Measurements from ENCODE around the gene PRDM16. TPM values are rescaled to one million over a fixed set of nuclear protein-coding genes. Genes with fewer than 3 reads are reported as not detected.

Gene PRDM16
- polyA plus RNA-seq, 2 of the 4 experiments (the other 2 are of a cell fraction) = 0.03 to 0.35 TPM

DNA sequence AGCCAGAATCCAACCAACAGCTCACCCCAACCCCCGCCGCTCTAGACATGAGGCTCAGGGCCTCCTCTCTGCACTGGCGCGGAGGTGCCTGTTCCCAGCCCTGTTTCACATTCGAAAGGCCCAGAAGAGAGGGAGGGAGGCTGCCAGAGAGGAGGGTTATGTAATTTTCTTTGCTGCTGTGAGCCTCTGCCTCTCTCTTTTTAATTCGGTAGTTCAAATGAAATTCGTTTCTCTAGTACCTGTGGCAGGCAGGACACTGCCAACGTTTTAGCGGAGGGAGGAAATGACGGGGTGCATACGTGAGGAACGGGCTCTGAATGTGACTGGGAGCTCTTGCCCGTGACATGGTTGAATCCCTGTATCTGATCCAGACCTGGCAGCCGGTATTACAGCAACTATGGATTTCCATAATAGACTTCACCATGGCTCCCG lies 9.4 kb downstream of the PRDM16 start:
- WGBS (ENCODE audit: missing lambda C conversion rate) = 52% methylated on average over 10 of the region's 15 CpGs
- H3K4me2 ChIP-seq = no peak overlapping the region
- H3K9me3 ChIP-seq = no peaks in the 10 kb centered on the region
- CTCF ChIA-PET = interaction anchor here (0.9 kb wide), 1 partner anchor 10 kb away, joined by 3 read pairs; no protein-coding TSS in a partner anchor
- no peak for ATAC-seq
- POLR2A ChIA-PET = no interaction called here
- no peak for TF ChIP-seq POLR2A (IDR thresholded peaks at IDR 0.05; ENCODE audit: low read length)
- no peak for TF ChIP-seq ZC3H11A (IDR thresholded peaks at IDR 0.05)
- TF ChIP-seq FOSL2 (IDR thresholded peaks at IDR 0.05) = no peak
- no peak for TF ChIP-seq FOSL2 (CRISPR knock-in tag; IDR thresholded peaks at IDR 0.05)
- TF ChIP-seq NFE2L2 (conservative IDR thresholded peaks at IDR 0.05; ENCODE audit: low read length) = no peak
- TF ChIP-seq GATA3 (IDR thresholded peaks at IDR 0.05; ENCODE audit: borderline replicate concordance) = no peak
- no peak for TF ChIP-seq HOXB13 (CRISPR knock-in tag; IDR thresholded peaks at IDR 0.05; ENCODE audit: low read depth)
- TF ChIP-seq EHMT2 (IDR thresholded peaks at IDR 0.05; ENCODE audit: low read depth) = no peak
- TF ChIP-seq RNF2 (IDR thresholded peaks at IDR 0.05; ENCODE audit: borderline replicate concordance, low read depth) = no peak
- no peak for TF ChIP-seq KDM5A (IDR thresholded peaks at IDR 0.05)
- no peak for TF ChIP-seq CBX8 (IDR thresholded peaks at IDR 0.05)
- TF ChIP-seq, protein P1, sequence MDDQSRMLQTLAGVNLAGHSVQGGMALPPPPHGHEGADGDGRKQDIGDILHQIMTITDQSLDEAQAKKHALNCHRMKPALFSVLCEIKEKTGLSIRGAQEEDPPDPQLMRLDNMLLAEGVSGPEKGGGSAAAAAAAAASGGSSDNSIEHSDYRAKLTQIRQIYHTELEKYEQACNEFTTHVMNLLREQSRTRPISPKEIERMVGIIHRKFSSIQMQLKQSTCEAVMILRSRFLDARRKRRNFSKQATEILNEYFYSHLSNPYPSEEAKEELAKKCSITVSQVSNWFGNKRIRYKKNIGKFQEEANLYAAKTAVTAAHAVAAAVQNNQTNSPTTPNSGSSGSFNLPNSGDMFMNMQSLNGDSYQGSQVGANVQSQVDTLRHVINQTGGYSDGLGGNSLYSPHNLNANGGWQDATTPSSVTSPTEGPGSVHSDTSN (IDR thresholded peaks at IDR 0.05) = no peak
- no peak for TF ChIP-seq MAFK (IDR thresholded peaks at IDR 0.05; ENCODE audit: partially characterized antibody)
- no peak for TF ChIP-seq FOXS1 (CRISPR knock-in tag; IDR thresholded peaks at IDR 0.05)
- TF ChIP-seq, protein P2, sequence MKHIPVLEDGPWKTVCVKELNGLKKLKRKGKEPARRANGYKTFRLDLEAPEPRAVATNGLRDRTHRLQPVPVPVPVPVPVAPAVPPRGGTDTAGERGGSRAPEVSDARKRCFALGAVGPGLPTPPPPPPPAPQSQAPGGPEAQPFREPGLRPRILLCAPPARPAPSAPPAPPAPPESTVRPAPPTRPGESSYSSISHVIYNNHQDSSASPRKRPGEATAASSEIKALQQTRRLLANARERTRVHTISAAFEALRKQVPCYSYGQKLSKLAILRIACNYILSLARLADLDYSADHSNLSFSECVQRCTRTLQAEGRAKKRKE (CRISPR knock-in tag; IDR thresholded peaks at IDR 0.05; ENCODE audit: low read depth) = no peak
- FAIRE-seq = no peak
- H3K27ac ChIP-seq = no peak overlapping the region
- no peak overlapping the region for H3K4me3 ChIP-seq
- H3K4me1 ChIP-seq = no peaks in the 10 kb centered on the region
- no peak for DNase-seq (ENCODE audit: low read depth in 1 of 2, low spot score in 1 of 2)

DNA sequence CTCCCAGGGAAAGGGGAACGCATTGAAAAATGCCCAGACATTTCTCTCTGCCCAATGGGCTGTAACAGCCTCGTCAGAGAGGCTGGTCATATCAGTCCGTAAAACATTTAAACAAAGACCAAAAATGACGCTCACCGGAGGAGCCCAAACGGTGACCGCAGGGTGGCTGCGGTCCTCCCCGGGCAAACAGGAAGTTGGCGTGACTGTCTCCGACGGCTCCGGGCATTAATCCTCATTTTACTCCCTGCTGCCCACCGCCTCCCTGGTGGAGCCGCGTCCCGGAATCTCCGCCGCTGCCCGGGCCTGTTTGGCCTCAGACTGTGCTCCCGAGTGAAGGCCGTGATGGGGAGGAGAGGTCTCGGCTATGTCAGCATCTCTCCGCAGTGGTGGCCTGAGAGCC lies 9.9 kb downstream of the PRDM16 start:
- no peak overlapping the region for H3K4me2 ChIP-seq
- ChIA-PET POLR2A (no interaction called here), CTCF (interaction anchor here (0.9 kb wide), 1 partner anchor 9 kb away, joined by 3 read pairs; no protein-coding TSS in a partner anchor)
- DNase-seq (ENCODE audit: low read depth in 1 of 2, low spot score in 1 of 2) (no peak), FAIRE-seq (no peak), ATAC-seq (no peak)
- WGBS (ENCODE audit: missing lambda C conversion rate) = 84% methylated on average over 18 of the region's 24 CpGs
- TF ChIP-seq JUN (IDR thresholded peaks at IDR 0.05) = no peak
- TF ChIP-seq CHD2 (IDR thresholded peaks at IDR 0.05; ENCODE audit: low read length, partially characterized antibody) = no peak
- no peak for TF ChIP-seq EHMT2 (IDR thresholded peaks at IDR 0.05; ENCODE audit: low read depth)
- TF ChIP-seq RARB (CRISPR knock-in tag; IDR thresholded peaks at IDR 0.05) = no peak
- no peak for TF ChIP-seq SMC3 (IDR thresholded peaks at IDR 0.05)
- TF ChIP-seq RFX5 (IDR thresholded peaks at IDR 0.05) = no peak
- TF ChIP-seq ESRRA (IDR thresholded peaks at IDR 0.05; ENCODE audit: borderline replicate concordance, low read length) = no peak
- no peak for TF ChIP-seq HOXA7 (CRISPR knock-in tag; IDR thresholded peaks at IDR 0.05)
- TF ChIP-seq CEBPB (IDR thresholded peaks at IDR 0.05) = no peak
- no peak overlapping the region for H3K27ac ChIP-seq
- no peaks in the 10 kb centered on the region for H3K4me1 ChIP-seq
- no peak overlapping the region for H3K4me3 ChIP-seq
- no peaks in the 10 kb centered on the region for H3K9me3 ChIP-seq

- whole genome bisulfite sequencing (ENCODE audit: missing lambda C conversion rate) = 58% methylated on average over 11 of the region's 18 CpGs
- ATAC-seq (no peak), FAIRE-seq (no peak)
- TF ChIP-seq, protein P3, sequence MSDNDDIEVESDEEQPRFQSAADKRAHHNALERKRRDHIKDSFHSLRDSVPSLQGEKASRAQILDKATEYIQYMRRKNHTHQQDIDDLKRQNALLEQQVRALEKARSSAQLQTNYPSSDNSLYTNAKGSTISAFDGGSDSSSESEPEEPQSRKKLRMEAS (IDR thresholded peaks at IDR 0.05) = no peak
- TF ChIP-seq CBX2 (IDR thresholded peaks at IDR 0.05; ENCODE audit: borderline replicate concordance, low read depth) (no peak), MAFK (IDR thresholded peaks at IDR 0.05; ENCODE audit: partially characterized antibody) (no peak), FOSB (CRISPR knock-in tag; IDR thresholded peaks at IDR 0.05) (no peak), POLR2AphosphoS2 (conservative IDR thresholded peaks at IDR 0.05; ENCODE audit: low read length) (no peak), ZNF302 (CRISPR knock-in tag; IDR thresholded peaks at IDR 0.05) (no peak), NR3C1 (IDR thresholded peaks at IDR 0.05) (no peak), CBX8 (IDR thresholded peaks at IDR 0.05) (no peak), ESRRA (IDR thresholded peaks at IDR 0.05; ENCODE audit: borderline replicate concordance, low read length) (no peak), FOSL2 (IDR thresholded peaks at IDR 0.05) (no peak), FOSL2 (CRISPR knock-in tag; IDR thresholded peaks at IDR 0.05) (no peak), KDM1A (IDR thresholded peaks at IDR 0.05; ENCODE audit: low read depth) (no peak), SREBF2 (IDR thresholded peaks at IDR 0.05) (no peak), BHLHE40 (IDR thresholded peaks at IDR 0.05; ENCODE audit: low read depth, low read length) (no peak), HMGXB4 (CRISPR knock-in tag; IDR thresholded peaks at IDR 0.05; ENCODE audit: borderline replicate concordance) (no peak), HOXA7 (CRISPR knock-in tag; IDR thresholded peaks at IDR 0.05) (no peak)
- TF ChIP-seq, protein P4, sequence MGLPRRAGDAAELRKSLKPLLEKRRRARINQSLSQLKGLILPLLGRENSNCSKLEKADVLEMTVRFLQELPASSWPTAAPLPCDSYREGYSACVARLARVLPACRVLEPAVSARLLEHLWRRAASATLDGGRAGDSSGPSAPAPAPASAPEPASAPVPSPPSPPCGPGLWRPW (IDR thresholded peaks at IDR 0.05) = no peak
Observed at GRCh38 chr1:3079381-3080052, 10.5 kb downstream of the PRDM16 start.

More at GRCh38 chr1:3079381-3080052, 10.5 kb downstream of the PRDM16 start:
- CTCF ChIA-PET = no interaction called here
- H3K4me3 ChIP-seq = no peak overlapping the region
- DNase-seq (ENCODE audit: low read depth in 1 of 2, low spot score in 1 of 2) = no peak
- POLR2A ChIA-PET = no interaction called here
- no peak overlapping the region for H3K4me2 ChIP-seq
- no peaks in the 10 kb centered on the region for H3K9me3 ChIP-seq
- H3K27ac ChIP-seq = no peak overlapping the region
- no peaks in the 10 kb centered on the region for H3K4me1 ChIP-seq

Measured in A549 (cell line).